ENCODE results near the gene HOTAIR.

The HOTAIR gene

DNA sequence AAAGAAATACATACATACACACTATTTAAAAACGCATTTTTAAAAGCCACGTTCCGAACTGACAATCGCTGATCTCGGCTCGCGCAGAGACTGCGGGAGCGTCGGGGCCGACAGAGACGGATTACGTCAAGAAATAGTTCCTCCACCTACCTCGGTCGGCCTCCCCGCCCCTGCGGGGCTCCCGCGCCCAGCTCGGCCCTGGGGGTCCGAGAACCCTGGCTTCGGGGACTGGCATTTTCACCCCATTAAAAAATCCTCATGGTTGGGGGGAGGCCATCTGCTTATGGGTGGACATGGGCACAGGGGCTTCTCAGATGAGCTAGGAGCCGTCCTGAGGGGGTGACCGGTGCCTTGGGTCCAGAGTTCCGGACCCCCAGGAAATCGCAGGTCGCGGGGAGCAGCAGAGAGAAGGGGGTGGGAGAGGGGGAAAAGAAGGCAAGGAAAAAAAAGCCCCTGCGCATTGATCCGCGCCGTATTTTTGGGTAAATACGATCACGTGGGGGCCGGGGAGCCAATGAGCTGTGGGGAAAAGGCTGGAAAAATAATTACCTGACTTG lies 24.9 kb upstream of the HOTAIR start:
- DNase-seq = peak; percentile 94

- no peak for DNase-seq
These were observed 24.1 kb upstream of the HOTAIR start for GRCh38 chr12:53998900-53999236.

DNA sequence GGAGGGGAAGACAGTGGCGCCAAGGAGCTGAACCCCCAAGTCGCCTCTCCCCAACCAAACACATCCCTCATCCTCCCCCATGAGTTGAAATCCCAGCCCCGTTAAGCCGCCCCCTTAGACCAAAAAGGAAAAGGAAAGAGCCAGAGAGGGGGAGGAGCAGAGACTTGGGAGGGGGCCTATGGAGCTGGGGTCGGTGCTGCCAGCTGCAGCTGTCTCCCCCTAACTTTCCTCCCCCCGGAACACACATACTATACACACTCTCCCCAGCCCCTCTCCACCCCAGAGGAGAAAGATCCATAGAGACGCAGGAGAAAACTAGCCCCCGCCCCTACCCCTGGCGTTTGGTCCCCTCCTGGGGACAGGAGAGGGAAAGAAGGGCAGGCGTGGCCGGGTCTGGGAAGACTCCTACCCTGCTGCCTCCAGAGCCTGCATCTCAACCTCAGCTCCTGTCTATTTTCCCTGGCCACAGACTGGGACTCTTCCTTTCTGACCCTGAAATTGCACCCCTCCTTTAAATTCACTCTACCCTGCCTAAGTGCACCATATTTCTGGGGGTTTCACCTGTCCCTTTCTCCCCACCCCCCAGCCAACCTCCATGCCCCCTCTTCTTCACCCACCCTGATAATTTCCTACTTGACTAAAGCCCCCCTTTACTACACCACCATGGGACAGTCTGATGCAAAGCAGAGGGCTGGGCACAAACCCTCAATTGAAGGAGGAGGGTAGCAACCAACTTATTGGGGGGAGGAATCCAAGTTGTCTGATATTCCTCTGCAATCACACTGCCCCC lies 23.6 kb upstream of the HOTAIR start:
- DNase-seq = no peak

- no peak for DNase-seq
These were observed 22.7 kb upstream of the HOTAIR start for GRCh38 chr12:53997204-53998109.

DNA sequence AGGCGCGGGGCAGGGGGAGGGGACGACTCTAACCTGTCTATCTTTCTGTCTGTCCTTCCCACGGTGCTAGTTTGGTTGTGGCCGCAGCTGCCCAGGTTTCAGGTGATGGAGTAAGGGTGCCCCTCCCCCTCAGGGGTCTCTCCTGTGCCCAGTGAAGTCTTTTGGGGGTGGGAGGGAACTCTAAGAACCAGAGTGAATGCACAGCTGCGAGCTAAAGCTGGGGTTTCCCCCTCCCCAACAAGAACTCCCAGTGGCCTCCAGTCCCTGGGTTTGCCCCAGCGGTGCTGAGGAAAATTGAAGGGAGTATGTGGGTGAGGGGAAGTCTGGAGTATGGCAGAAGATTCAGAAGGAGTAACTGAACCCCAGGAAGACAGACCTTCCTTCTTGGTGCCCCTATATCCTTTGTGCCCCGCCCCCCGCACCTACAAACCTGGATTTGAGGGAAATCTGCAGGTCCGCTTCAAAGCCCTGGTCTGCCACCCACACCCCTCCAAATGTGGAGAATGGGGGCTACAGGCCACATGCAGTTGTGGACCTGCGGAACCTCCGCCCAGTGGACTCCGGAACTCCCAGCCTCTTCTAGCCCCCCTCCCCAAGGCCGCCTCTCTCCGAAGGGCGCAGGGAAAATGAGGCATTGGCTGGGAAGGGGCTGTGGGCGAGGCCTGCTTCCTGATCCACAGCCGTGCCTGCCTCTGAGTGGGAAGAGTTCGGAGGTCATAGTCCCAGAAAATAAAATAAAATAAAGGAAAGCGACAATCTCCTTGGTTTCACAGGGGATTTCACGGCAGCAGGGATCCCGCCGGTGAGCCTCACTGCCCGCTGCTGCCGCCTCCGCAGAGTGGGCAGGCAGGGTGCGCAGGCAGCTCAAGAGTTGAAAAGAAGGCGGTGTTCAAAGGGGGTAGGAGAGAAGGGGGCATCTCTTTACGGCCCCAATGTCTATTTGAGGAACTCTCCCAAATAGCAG lies 21.8 kb upstream of the HOTAIR start:
- DNase-seq = no peak

GRCh38 chr12:53995378-53996239 lies 20.9 kb upstream of the HOTAIR start:
- DNase-seq = peak; percentile 82

- no peak for DNase-seq
These were observed 20.2 kb upstream of the HOTAIR start for GRCh38 chr12:53995002-53995377.

- no peak for DNase-seq
These were observed 19.7 kb upstream of the HOTAIR start for GRCh38 chr12:53994264-53995001.

DNA sequence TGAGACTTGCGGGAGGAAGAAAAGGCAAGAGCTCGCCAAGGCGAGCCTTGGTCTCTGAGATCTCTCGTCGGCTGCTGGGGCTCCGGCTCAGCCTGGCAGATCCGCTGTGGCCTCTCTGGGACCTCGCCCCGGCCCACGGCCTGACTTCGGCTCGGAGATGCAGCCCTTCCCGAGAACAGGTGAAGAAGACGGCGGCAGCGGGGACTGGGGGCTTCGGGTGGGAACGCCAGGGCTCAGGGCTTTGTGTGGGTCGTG lies 19.2 kb upstream of the HOTAIR start:
- DNase-seq = no peak

GRCh38 chr12:53993162-53994008 lies 18.6 kb upstream of the HOTAIR start:
- no peak for DNase-seq

DNA sequence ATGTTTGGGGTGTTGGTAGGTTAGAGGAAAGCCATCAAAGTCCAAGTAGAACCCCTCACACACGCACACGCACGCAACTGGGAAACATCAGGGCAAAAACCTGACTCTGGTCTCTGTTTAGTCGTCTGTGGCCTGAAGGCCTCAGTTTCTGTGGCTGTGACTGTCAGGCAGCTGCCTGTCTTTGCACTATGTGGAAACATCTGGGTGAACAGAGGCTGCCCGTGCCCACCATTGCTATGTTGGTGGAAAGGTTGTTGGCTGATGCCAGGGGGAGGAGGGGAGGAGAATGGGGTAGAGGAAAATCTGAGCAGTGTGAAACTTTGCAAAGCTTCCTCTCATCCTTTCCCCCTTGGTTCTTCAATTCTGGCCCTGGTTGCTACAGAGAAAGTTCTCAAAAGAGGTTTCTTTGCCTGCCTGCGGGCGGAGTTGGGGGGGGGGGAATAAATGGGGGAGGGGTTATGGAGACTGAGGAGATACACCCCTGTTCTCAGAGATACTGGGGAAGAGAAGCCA lies 17.7 kb upstream of the HOTAIR start:
- no peak for DNase-seq

DNA sequence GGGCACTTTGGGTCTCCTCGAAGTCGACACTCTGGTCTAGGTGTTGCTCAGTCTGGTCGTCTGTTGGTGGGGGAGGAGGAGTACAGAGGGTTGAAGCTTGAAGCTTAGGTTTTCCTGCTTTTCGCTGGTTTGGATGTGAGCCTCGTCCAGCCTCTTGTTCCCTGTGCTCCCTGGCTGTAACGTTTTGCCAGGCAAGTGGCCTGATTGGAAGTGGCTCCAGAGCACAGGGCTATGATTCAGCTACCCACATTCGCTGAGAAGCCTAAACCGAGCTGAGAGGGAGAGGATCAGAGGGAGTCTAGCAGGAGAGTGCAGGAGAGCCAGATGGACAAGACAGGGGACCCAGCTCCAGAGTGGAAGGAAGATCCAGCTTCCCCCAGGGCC lies 16.3 kb upstream of the HOTAIR start:
- peak; percentile 81 for DNase-seq

DNA sequence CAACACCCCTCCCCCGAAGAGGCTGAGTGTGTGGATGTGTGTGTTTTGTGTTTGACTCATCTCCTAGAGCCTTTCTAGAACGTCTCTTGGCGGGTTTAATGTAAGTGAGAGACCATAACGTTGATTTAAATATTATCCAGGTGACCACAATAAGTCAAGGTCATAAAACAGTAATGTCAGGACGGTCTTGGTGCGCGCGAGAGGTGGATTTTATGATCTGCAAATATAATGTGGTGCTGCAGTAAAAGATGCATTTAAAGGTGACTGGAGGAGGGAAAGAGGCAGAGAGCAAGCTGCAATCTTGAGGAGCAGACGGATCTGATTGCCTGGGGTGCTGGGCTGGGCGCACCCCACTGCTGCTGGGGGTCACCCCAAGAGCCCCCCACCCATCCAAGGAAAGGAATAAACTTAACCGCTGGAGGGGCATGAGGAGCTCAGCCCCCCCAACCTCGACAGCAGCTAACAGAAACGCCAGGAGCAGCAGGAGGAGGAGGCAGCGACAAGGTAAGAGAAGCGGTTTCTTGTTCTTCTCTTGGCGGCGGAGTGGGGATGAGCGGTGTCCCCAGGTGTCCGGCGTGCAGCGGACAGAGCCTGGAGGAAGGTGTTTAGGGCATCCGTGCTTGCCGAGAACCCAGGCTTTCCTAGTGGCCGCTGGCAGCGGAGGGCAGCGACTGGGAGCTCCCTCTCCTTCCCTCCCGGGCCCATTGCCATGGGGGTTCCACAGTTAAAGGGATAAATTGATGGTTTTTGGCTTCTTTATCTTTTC lies 15.7 kb upstream of the HOTAIR start:
- DNase-seq = peak; percentile 69

DNA sequence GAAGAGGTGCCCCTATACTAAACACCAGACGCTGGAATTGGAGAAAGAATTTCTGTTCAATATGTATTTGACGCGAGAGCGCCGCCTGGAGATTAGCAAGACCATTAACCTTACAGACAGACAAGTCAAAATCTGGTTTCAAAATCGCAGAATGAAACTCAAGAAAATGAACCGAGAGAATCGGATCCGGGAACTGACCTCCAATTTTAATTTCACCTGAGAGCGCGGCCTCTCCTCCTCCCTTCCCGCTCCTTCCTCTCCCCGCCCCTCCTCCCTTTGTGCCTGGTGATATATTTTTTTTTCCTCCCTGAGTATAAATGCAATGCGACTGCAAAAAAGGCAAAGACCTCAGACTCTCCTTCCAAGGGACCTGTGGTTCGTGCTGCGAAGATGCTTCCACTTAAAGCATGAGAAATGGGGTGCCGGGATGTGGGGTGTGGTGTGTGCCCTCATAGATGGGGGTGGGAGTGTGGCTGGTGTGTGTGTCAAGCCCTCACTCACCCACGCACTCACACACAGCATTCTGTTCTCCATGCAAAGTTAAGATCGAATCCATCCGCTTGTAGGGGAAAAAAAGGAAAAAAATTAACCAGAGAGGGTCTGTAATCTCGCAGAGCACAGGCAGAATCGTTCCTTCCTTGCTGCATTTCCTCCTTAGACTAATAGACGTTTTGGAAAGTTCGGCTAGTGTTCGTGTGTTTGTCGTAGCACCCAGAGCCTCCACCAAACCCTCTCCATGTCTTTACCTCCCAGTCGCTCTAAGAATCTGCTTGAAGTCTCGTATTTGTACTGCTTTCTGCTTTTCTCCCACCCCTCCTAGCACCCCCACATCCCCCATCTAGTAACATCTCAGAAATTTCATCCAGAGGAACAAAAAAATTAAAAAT lies 14.7 kb upstream of the HOTAIR start:
- peak; percentile 79 for DNase-seq

DNA sequence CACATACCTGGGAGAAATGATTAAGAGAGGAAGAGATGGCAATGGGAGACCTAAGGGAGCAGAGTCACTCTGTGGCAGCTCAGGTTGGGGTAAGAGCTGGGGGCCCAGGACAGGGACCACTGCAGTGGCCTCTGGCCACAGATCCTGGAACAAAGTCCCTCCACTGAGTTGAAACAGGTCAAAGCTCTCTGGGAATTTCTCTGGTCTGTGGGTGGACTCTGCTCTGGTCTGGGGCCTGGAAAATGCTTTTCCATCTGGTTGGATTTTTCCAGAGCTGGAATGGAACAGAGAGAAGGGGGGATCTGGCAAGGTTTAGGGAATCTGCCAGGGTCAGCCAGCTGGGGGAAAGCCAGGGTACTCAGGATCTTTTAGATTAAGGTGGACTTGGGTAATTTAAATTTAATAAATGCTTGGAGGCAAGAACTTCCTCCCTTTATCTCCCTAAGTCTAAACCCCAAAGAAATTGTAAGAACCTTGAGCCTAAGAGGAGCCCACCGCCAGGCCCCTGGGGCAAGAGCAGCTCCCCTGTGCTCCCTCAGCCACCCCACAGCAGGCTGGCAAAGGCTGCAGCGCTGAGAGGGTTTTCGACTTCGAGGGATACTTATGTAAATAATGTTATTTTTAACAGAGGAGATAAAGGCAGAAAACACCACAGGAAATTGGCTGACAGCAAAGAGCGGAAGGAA lies 13.9 kb upstream of the HOTAIR start:
- no peak for DNase-seq

GRCh38 chr12:53987787-53988230 lies 13.1 kb upstream of the HOTAIR start:
- no peak for DNase-seq

Data from fibroblast of skin of abdomen (primary cell).